ENCODE data around the gene STX8.

Gene STX8

GRCh38 chr17:9408868-9409829, 166.5 kb downstream of the STX8 start:
- no peak for TF ChIP-seq POLR2AphosphoS5 (IDR thresholded peaks at IDR 0.05; ENCODE audit: low read depth, low read length)
- no peak for TF ChIP-seq POLR2A (IDR thresholded peaks at IDR 0.05; ENCODE audit: low read depth, low read length)
- no peak for TF ChIP-seq TAF1 (IDR thresholded peaks at IDR 0.05; ENCODE audit: borderline replicate concordance, low read depth, low read length)
- FAIRE-seq (no peak), DNase-seq (ENCODE audit: insufficient read length) (no peak)

GRCh38 chr17:9408381-9408780, 167.2 kb downstream of the STX8 start:
- DNase-seq (ENCODE audit: insufficient read length) (no peak), FAIRE-seq (no peak)
- no peak for TF ChIP-seq POLR2AphosphoS5 (IDR thresholded peaks at IDR 0.05; ENCODE audit: low read depth, low read length)

GRCh38 chr17:9406046-9406606, 169.5 kb downstream of the STX8 start:
- FAIRE-seq (no peak), DNase-seq (ENCODE audit: insufficient read length) (no peak)
- TF ChIP-seq POLR2A (IDR thresholded peaks at IDR 0.05; ENCODE audit: low read depth, low read length) (no peak), POLR2AphosphoS5 (IDR thresholded peaks at IDR 0.05; ENCODE audit: low read depth, low read length) (no peak), TAF1 (IDR thresholded peaks at IDR 0.05; ENCODE audit: borderline replicate concordance, low read depth, low read length) (no peak)

GRCh38 chr17:9403257-9403656, 172.4 kb downstream of the STX8 start:
- FAIRE-seq (no peak), DNase-seq (ENCODE audit: insufficient read length) (no peak)
- no peak for TF ChIP-seq POLR2AphosphoS5 (IDR thresholded peaks at IDR 0.05; ENCODE audit: low read depth, low read length)
- TF ChIP-seq POLR2A (IDR thresholded peaks at IDR 0.05; ENCODE audit: low read depth, low read length), result no peak
- TF ChIP-seq TAF1 (IDR thresholded peaks at IDR 0.05; ENCODE audit: borderline replicate concordance, low read depth, low read length), result no peak

GRCh38 chr17:9402590-9403199, 172.9 kb downstream of the STX8 start:
- DNase-seq (ENCODE audit: insufficient read length) (no peak), FAIRE-seq (no peak)
- TF ChIP-seq POLR2AphosphoS5 (IDR thresholded peaks at IDR 0.05; ENCODE audit: low read depth, low read length) (no peak), TAF1 (IDR thresholded peaks at IDR 0.05; ENCODE audit: borderline replicate concordance, low read depth, low read length) (no peak), POLR2A (IDR thresholded peaks at IDR 0.05; ENCODE audit: low read depth, low read length) (no peak)

DNA sequence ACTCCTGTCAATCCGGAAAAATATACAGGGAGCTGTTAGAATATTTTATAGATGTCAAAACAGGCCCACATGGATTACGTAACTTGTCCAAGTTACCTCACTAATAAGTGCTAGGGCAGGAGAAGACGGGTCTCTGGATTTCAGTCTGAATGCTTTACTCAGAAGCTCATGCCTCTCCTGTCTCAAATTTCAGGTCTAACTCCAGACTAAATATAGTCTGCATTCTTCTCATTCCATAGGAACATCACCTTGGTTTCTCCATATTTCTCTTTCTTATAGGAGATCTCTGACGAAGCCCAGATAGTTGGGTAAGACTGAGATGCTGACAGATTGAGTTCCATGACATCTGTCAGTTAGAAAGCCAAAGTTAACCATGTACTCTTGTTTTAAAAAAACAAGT, 174.2 kb downstream of the STX8 start:
- no peak for DNase-seq (ENCODE audit: insufficient read length)
- no peak for FAIRE-seq

DNA sequence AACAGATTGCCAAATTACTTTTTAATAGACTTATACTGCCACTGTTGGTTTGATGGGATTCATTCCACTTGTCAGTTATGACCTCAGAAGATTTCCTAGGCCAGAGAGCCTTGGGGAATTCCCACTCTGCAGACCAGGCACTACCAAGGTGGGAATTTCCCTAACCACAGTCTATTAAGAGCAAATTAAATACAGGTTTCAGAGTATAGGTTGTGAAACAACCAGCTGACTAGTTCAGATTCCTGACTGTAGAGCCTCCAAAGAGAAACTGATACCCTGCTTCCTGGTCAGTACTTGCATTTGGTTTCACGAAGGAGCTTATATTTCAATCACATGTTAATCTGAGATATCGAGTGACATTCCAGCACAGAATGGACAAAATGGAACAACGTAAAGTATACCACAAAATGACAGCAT, 186.5 kb downstream of the STX8 start:
- DNase-seq (ENCODE audit: insufficient read length) (peak; percentile 32), FAIRE-seq (peak; percentile 67)
- no peak for TF ChIP-seq POLR2A (IDR thresholded peaks at IDR 0.05; ENCODE audit: low read depth, low read length)
- TF ChIP-seq TAF1 (IDR thresholded peaks at IDR 0.05; ENCODE audit: borderline replicate concordance, low read depth, low read length), result no peak
- no peak for TF ChIP-seq POLR2AphosphoS5 (IDR thresholded peaks at IDR 0.05; ENCODE audit: low read depth, low read length)

More for the DNA sequence above, 174.2 kb downstream of the STX8 start:
- no peak for TF ChIP-seq POLR2AphosphoS5 (IDR thresholded peaks at IDR 0.05; ENCODE audit: low read depth, low read length)
- no peak for TF ChIP-seq POLR2A (IDR thresholded peaks at IDR 0.05; ENCODE audit: low read depth, low read length)
- no peak for TF ChIP-seq TAF1 (IDR thresholded peaks at IDR 0.05; ENCODE audit: borderline replicate concordance, low read depth, low read length)

GRCh38 chr17:9386401-9386800, 189.2 kb downstream of the STX8 start:
- FAIRE-seq (no peak), DNase-seq (ENCODE audit: insufficient read length) (no peak)
- TF ChIP-seq POLR2AphosphoS5 (IDR thresholded peaks at IDR 0.05; ENCODE audit: low read depth, low read length), result no peak
- no peak for TF ChIP-seq POLR2A (IDR thresholded peaks at IDR 0.05; ENCODE audit: low read depth, low read length)
- TF ChIP-seq TAF1 (IDR thresholded peaks at IDR 0.05; ENCODE audit: borderline replicate concordance, low read depth, low read length), result no peak

GRCh38 chr17:9383826-9384225, 191.8 kb downstream of the STX8 start:
- no peak for TF ChIP-seq POLR2A (IDR thresholded peaks at IDR 0.05; ENCODE audit: low read depth, low read length)
- no peak for TF ChIP-seq TAF1 (IDR thresholded peaks at IDR 0.05; ENCODE audit: borderline replicate concordance, low read depth, low read length)
- TF ChIP-seq POLR2AphosphoS5 (IDR thresholded peaks at IDR 0.05; ENCODE audit: low read depth, low read length), result no peak
- FAIRE-seq, result no peak
- no peak for DNase-seq (ENCODE audit: insufficient read length)

- DNase-seq (ENCODE audit: insufficient read length), result no peak
- no peak for TF ChIP-seq TAF1 (IDR thresholded peaks at IDR 0.05; ENCODE audit: borderline replicate concordance, low read depth, low read length)
- no peak for TF ChIP-seq POLR2A (IDR thresholded peaks at IDR 0.05; ENCODE audit: low read depth, low read length)
- TF ChIP-seq POLR2AphosphoS5 (IDR thresholded peaks at IDR 0.05; ENCODE audit: low read depth, low read length), result no peak
- FAIRE-seq, result no peak
Measured at GRCh38 chr17:9382626-9383025, 193.0 kb downstream of the STX8 start.

DNA sequence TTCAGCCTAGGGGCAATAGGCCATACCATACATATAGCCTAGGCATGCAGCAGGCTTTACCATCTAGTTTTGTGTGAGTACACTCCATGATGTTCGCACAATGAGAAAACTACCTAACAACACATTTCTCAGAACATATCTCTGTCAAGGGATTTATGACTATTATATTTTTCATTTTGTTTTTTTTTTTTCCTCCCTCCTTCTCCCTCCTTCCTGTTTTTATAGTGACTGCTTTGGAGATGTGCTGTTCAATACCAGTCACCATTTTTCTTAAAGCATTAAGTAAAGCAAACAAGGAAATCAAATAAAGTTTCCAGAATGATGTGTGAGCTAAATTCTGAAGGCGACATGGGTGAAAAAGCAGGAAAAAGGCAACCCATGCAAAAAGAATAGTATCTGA, 194.6 kb downstream of the STX8 start:
- no peak for FAIRE-seq
- DNase-seq (ENCODE audit: insufficient read length), result no peak
- TF ChIP-seq TAF1 (IDR thresholded peaks at IDR 0.05; ENCODE audit: borderline replicate concordance, low read depth, low read length), result no peak
- TF ChIP-seq POLR2A (IDR thresholded peaks at IDR 0.05; ENCODE audit: low read depth, low read length), result no peak
- no peak for TF ChIP-seq POLR2AphosphoS5 (IDR thresholded peaks at IDR 0.05; ENCODE audit: low read depth, low read length)

All from GM12892 (cell line).